DOHH2 (cell line): ENCODE data around the gene FUT1.
A peak's percentile ranks its signal among the peaks of the same experiment; 100 is the strongest.

Experiments used
- H3F3A ChIP-seq: fragments of 200-600 bp; sonication (generic), shearing (Covaris generic); 2 replicates; pipeline ENCODE4 v1.6.0; 2016; ENCODE audit warnings: antibody characterized with exemption, mild to moderate bottlenecking; ENCODE audit not compliant: control insufficient read depth, insufficient read depth
- H3K27ac ChIP-seq: fragments of 200-600 bp; sonication (generic); 2 replicates; pipeline ENCODE4 v1.5.1; 2014; ENCODE audit warnings: low read depth, mild to moderate bottlenecking, low read length, moderate library complexity
- H3K27me3 ChIP-seq: fragments of 200-600 bp; sonication (generic); 2 replicates; pipeline ENCODE4 v1.6.1; 2014; ENCODE audit warnings: mild to moderate bottlenecking, low read length, mixed read lengths; ENCODE audit not compliant: control insufficient read depth
- H3K36me3 ChIP-seq: fragments of 200-600 bp; sonication (generic); 2 replicates; pipeline ENCODE4 v1.6.1; 2014; ENCODE audit warnings: mild to moderate bottlenecking, low read length, moderate library complexity, mixed read lengths; ENCODE audit not compliant: control insufficient read depth
- H3K4me1 ChIP-seq: fragments of 200-600 bp; sonication (generic); 2 replicates; pipeline ENCODE4 v1.6.1; 2014; ENCODE audit warnings: mild to moderate bottlenecking, low read length, mixed read lengths; ENCODE audit not compliant: control insufficient read depth
- H3K4me2 ChIP-seq: fragments of 200-600 bp; sonication (generic); 2 replicates; pipeline ENCODE4 v1.6.0; 2014; ENCODE audit warnings: mild to moderate bottlenecking, low read length, moderate library complexity
- H3K4me3 ChIP-seq: fragments of 200-600 bp; sonication (generic); 2 replicates; pipeline ENCODE4 v1.5.1; 2014; ENCODE audit warnings: mild to moderate bottlenecking, low read length, mixed read lengths
- H3K79me2 ChIP-seq: fragments of 200-600 bp; sonication (generic); 2 replicates; pipeline ENCODE4 v1.6.1; 2014; ENCODE audit warnings: mild to moderate bottlenecking, low read length, mixed read lengths; ENCODE audit not compliant: control insufficient read depth
- H3K9me2 ChIP-seq: fragments of 200-600 bp; sonication (generic); replicated peaks from 2 replicates; pipeline ENCODE4 v1.6.1; 2014; ENCODE audit warnings: mild to moderate bottlenecking, low read length, mixed read lengths; ENCODE audit not compliant: control insufficient read depth
- H3K9me3 ChIP-seq: fragments of 200-600 bp; sonication (generic); 2 replicates; pipeline ENCODE4 v1.6.1; 2014; ENCODE audit warnings: antibody characterized with exemption, low read length, mixed read lengths; ENCODE audit not compliant: control insufficient read depth, insufficient read depth
- H4K20me1 ChIP-seq: fragments of 200-600 bp; sonication (generic); 2 replicates; pipeline ENCODE4 v1.6.0; 2014; ENCODE audit warnings: low read depth, mild to moderate bottlenecking, antibody characterized with exemption, low read length, moderate library complexity; ENCODE audit not compliant: control insufficient read depth, insufficient read depth
- CTCF ChIP-seq: fragments of 200-600 bp; sonication (generic); IDR thresholded peaks from one replicate; pipeline ENCODE4 v1.5.1; 2014; ENCODE audit warnings: antibody characterized with exemption, mild to moderate bottlenecking, low read depth, low read length; ENCODE audit not compliant: poor library complexity, severe bottlenecking
- EZH2phosphoT487 ChIP-seq: fragments of 200-600 bp; sonication (generic); IDR thresholded peaks from 2 replicates; pipeline ENCODE4 v1.6.1; 2017; ENCODE audit warnings: borderline replicate concordance, mild to moderate bottlenecking, antibody characterized with exemption, low read length, moderate library complexity, mixed read lengths

Gene FUT1

GRCh38 chr19:48797103-48797502 is 44.7 kb upstream of the FUT1 start:
- no peaks in the 10 kb centered on the region for H3K79me2 ChIP-seq
- H3K27me3 ChIP-seq = no peaks in the 10 kb centered on the region
- no peaks in the 10 kb centered on the region for H4K20me1 ChIP-seq
- H3K9me2 ChIP-seq = no peaks in the 10 kb centered on the region
- peaks cover 13% of the 10 kb centered on the region for H3K4me1 ChIP-seq
- no peak overlapping the region for H3K4me2 ChIP-seq
- no peaks in the 10 kb centered on the region for H3K36me3 ChIP-seq
- no peak for TF ChIP-seq EZH2phosphoT487
- TF ChIP-seq CTCF = no peak
- no peak overlapping the region for H3K4me3 ChIP-seq
- H3F3A ChIP-seq = no peaks in the 10 kb centered on the region
- H3K9me3 ChIP-seq = no peaks in the 10 kb centered on the region
- H3K27ac ChIP-seq = no peak overlapping the region

GRCh38 chr19:48796298-48797083 is 44.0 kb upstream of the FUT1 start:
- Histone ChIP-seq H3K4me3 (no peak overlapping the region), H3K9me3 (no peaks in the 10 kb centered on the region), H3K4me1 (peaks cover 13% of the 10 kb centered on the region), H3K27me3 (no peaks in the 10 kb centered on the region), H3K9me2 (no peaks in the 10 kb centered on the region), H3K27ac (no peak overlapping the region), H4K20me1 (no peaks in the 10 kb centered on the region), H3K36me3 (no peaks in the 10 kb centered on the region), H3K4me2 (no peak overlapping the region), H3K79me2 (no peaks in the 10 kb centered on the region), H3F3A (no peaks in the 10 kb centered on the region)
- TF ChIP-seq EZH2phosphoT487 (no peak), CTCF (no peak)

- Histone ChIP-seq H4K20me1 (no peaks in the 10 kb centered on the region), H3K4me1 (peaks cover 13% of the 10 kb centered on the region), H3K27ac (no peak overlapping the region), H3K9me2 (no peaks in the 10 kb centered on the region), H3K4me2 (peak overlapping the region; percentile 65; the same call in 1 of the 2 replicates), H3K27me3 (no peaks in the 10 kb centered on the region), H3K36me3 (no peaks in the 10 kb centered on the region), H3F3A (no peaks in the 10 kb centered on the region), H3K79me2 (no peaks in the 10 kb centered on the region), H3K4me3 (peak overlapping the region; percentile 75), H3K9me3 (no peaks in the 10 kb centered on the region)
- TF ChIP-seq CTCF (no peak), EZH2phosphoT487 (no peak)
These were observed 43.2 kb upstream of the FUT1 start for GRCh38 chr19:48795685-48796070.
